GM23248 (cell line): ENCODE results near the gene TNS3. TPM values are rescaled to one million over a fixed set of nuclear protein-coding genes. Genes with fewer than 3 reads are reported as not detected.

ENCODE experiments used
- DNase-seq: peaks from one replicate; pipeline ENCODE4 v3.0.0-alpha.2; 2015
- H2AFZ ChIP-seq: fragments of 200-600 bp; sonication (generic); 2 replicates; pipeline ENCODE4 v1.6.1; 2016; ENCODE audit warnings: antibody characterized with exemption
- H3F3A ChIP-seq: fragments of 200-600 bp; sonication (generic); 2 replicates; pipeline ENCODE4 v1.6.1; 2016; ENCODE audit warnings: mild to moderate bottlenecking, antibody characterized with exemption, mixed run types; ENCODE audit not compliant: insufficient read depth
- H3K27ac ChIP-seq: fragments of 200-600 bp; sonication (generic); 2 replicates; pipeline ENCODE4 v1.5.1; 2016; ENCODE audit warnings: mild to moderate bottlenecking
- H3K27me3 ChIP-seq: fragments of 200-600 bp; sonication (generic); replicated peaks from 2 replicates; pipeline ENCODE4 v1.6.1; 2016; ENCODE audit warnings: mild to moderate bottlenecking; ENCODE audit not compliant: insufficient read depth
- H3K36me3 ChIP-seq: fragments of 200-600 bp; sonication (generic); 2 replicates; pipeline ENCODE4 v1.6.1; 2016; ENCODE audit warnings: low read depth, mild to moderate bottlenecking
- H3K4me1 ChIP-seq: fragments of 200-600 bp; sonication (generic); 2 replicates; pipeline ENCODE4 v1.6.1; 2016; ENCODE audit warnings: mild to moderate bottlenecking; ENCODE audit not compliant: insufficient read depth
- H3K4me2 ChIP-seq: fragments of 200-600 bp; sonication (generic); one replicate; pipeline ENCODE4 v1.6.1; 2016; ENCODE audit warnings: mild to moderate bottlenecking; ENCODE audit not compliant: unreplicated experiment
- H3K4me3 ChIP-seq: fragments of 200-600 bp; sonication (generic); 2 replicates; pipeline ENCODE4 v1.5.1; 2016; ENCODE audit warnings: mild to moderate bottlenecking
- H3K79me2 ChIP-seq: fragments of 200-600 bp; sonication (generic); 2 replicates; pipeline ENCODE4 v1.6.1; 2016; ENCODE audit warnings: mild to moderate bottlenecking; ENCODE audit not compliant: insufficient read depth
- H3K9ac ChIP-seq: fragments of 200-600 bp; sonication (generic); 2 replicates; pipeline ENCODE4 v1.6.1; 2016; ENCODE audit warnings: mild to moderate bottlenecking
- H3K9me2 ChIP-seq: fragments of 200-600 bp; sonication (generic); 2 replicates; pipeline ENCODE4 v1.6.1; 2016; ENCODE audit warnings: mixed run types, mild to moderate bottlenecking, moderate library complexity; ENCODE audit not compliant: insufficient read depth
- H3K9me3 ChIP-seq: fragments of 200-600 bp; sonication (generic); one replicate; pipeline ENCODE4 v1.6.1; 2017; ENCODE audit warnings: low read depth
- H4K20me1 ChIP-seq: fragments of 200-600 bp; sonication (generic); 2 replicates; pipeline ENCODE4 v1.6.0; 2016; ENCODE audit not compliant: insufficient read depth
- EZH2 ChIP-seq: fragments of 200-600 bp; sonication (generic); IDR thresholded peaks from 2 replicates; pipeline ENCODE4 v1.6.1; 2018; ENCODE audit warnings: antibody characterized with exemption, mild to moderate bottlenecking; ENCODE audit not compliant: insufficient read depth, poor library complexity, severe bottlenecking
- EZH2phosphoT487 ChIP-seq: fragments of 200-600 bp; sonication (generic); IDR thresholded peaks from 2 replicates; pipeline ENCODE4 v1.6.1; 2018; ENCODE audit warnings: antibody characterized with exemption, moderate library complexity, mild to moderate bottlenecking, low read depth; ENCODE audit not compliant: insufficient read depth
- WGBS, 2 experiments: methylation state at CpG; one replicate each; pipeline ENCODE4 v1.1.6; 2015 to 2017; ENCODE audit warnings: low lambda C conversion rate in 2 of 2, low coverage in 1 of 2; ENCODE audit errors: missing lambda C conversion rate in 2 of 2; 5-methylcytosine and 5-hydroxymethylcytosine counted together
- in situ Hi-C: fragments of 300-500 bp; cut with MboI; formaldehyde crosslinking; loops from 2 replicates; pipeline ENCODE4 v1.15.0; 2020
- polyA plus RNA-seq: library from polyadenylated mRNA; unstranded; fragments of >200 nt; fragmentation: Nextera tagmentation; extraction: Ambion mirVana; gene quantifications from 2 replicates; pipeline ENCODE4 v1.2.1, GENCODE V29; 2016
- total RNA-seq: library from RNA; depleted of rRNA; stranded (reverse); fragments of >200 nt; shearing (Covaris generic); gene quantifications from 2 replicates; pipeline ENCODE4 v1.2.3, GENCODE V29; 2014

The TNS3 gene
- total and polyA plus RNA-seq, 2 experiments from 2014 or later = 18.6 to 47.0 TPM

- 0 out of 2 replicates have a peak, but pooled peaks cover 4% of the 10 kb centered on the region for H3K4me1 ChIP-seq
- no peaks in the 10 kb centered on the region for H3K27me3 ChIP-seq
- in situ Hi-C loops = no loop called here
- TF ChIP-seq EZH2phosphoT487 = no peak
- TF ChIP-seq EZH2 = no peak
- no peak for DNase-seq
- peaks cover 16% of the 10 kb centered on the region for H3K36me3 ChIP-seq
- WGBS, 2 experiments = 87 to 91% methylated on average over 11 of the region's 11 CpGs
- H3K79me2 ChIP-seq = no peaks in the 10 kb centered on the region
- H3K9me3 ChIP-seq = no peaks in the 10 kb centered on the region
- no peak overlapping the region for H3K4me3 ChIP-seq
- H3F3A ChIP-seq = no peaks in the 10 kb centered on the region
- H4K20me1 ChIP-seq = no peaks in the 10 kb centered on the region
- no peak overlapping the region for H3K9ac ChIP-seq
- H3K4me2 ChIP-seq = no peak overlapping the region
- no peaks in the 10 kb centered on the region for H3K9me2 ChIP-seq
- H3K27ac ChIP-seq = no peak overlapping the region
- H2AFZ ChIP-seq = no peak overlapping the region
Observed at GRCh38 chr7:47391726-47392125, 190.2 kb downstream of the TNS3 start.

GRCh38 chr7:47390914-47391313 is 191.0 kb downstream of the TNS3 start:
- WGBS, 2 experiments = 95 to 99% methylated on average over 8 of the region's 8 CpGs
- Histone ChIP-seq H3K4me3 (no peak overlapping the region), H3K27me3 (no peaks in the 10 kb centered on the region), H3K4me2 (no peak overlapping the region), H3K9ac (no peak overlapping the region), H4K20me1 (no peaks in the 10 kb centered on the region), H3F3A (no peaks in the 10 kb centered on the region), H3K4me1 (0 out of 2 replicates have a peak, but pooled peaks cover 4% of the 10 kb centered on the region), H3K9me3 (no peaks in the 10 kb centered on the region), H2AFZ (no peak overlapping the region), H3K79me2 (no peaks in the 10 kb centered on the region), H3K27ac (no peak overlapping the region), H3K9me2 (no peaks in the 10 kb centered on the region), H3K36me3 (peaks cover 8% of the 10 kb centered on the region)
- no peak for TF ChIP-seq EZH2phosphoT487
- TF ChIP-seq EZH2 = no peak
- in situ Hi-C loops = no loop called here
- DNase-seq = no peak

- H3F3A ChIP-seq = no peaks in the 10 kb centered on the region
- in situ Hi-C loops = no loop called here
- DNase-seq = no peak
- no peaks in the 10 kb centered on the region; the same call in 1 of the 2 replicates for H3K36me3 ChIP-seq
- H3K4me1 ChIP-seq = 0 out of 2 replicates have a peak, but pooled peaks cover 4% of the 10 kb centered on the region
- no peak for TF ChIP-seq EZH2phosphoT487
- TF ChIP-seq EZH2 = no peak
- no peak overlapping the region for H3K27ac ChIP-seq
- H3K9me3 ChIP-seq = no peaks in the 10 kb centered on the region
- no peak overlapping the region for H3K9ac ChIP-seq
- no peaks in the 10 kb centered on the region for H3K79me2 ChIP-seq
- H3K9me2 ChIP-seq = no peaks in the 10 kb centered on the region
- no peaks in the 10 kb centered on the region for H3K27me3 ChIP-seq
- H4K20me1 ChIP-seq = no peaks in the 10 kb centered on the region
- no peak overlapping the region for H3K4me3 ChIP-seq
- no peak overlapping the region for H3K4me2 ChIP-seq
- WGBS, 2 experiments = 80 to 88% methylated on average over 11 to 12 of the region's 12 CpGs
- H2AFZ ChIP-seq = no peak overlapping the region
Observed at GRCh38 chr7:47389923-47390630, 191.8 kb downstream of the TNS3 start.

DNA sequence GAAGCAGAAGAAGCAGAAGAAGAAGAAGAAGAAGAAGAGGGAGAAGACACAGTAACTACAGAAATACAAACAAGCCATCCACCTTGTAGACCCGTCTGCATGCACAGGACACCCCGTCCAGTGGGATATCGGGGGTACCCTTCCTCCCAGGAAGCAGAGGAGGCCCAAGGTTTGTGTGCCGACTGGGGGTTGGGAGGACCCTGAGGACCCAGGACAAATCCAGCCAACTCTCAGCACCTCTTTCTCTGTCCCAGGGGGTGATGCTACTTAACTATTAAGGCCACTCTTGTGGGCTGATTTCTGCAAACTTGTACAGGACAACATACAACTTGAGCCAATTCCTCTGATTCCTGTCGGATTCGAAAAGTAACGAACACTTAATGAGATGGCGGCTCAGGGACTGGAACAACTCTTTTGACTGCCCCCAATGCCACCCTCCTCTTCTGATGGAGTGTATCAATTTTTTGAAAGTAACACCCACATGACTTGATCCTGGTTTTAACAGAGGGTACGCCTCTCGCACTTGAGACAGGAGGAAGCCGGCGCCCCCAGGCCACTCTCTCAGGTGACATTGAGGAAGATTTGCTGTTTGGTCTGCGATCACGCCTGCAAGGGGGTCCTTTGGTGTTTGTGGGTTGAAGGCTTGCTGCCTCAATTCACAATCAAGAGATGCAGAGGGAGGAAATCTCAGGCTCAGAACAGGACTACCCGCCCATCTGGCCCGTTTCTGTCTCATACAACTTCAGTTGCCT is 192.6 kb downstream of the TNS3 start:
- Histone ChIP-seq H3K9me3 (no peaks in the 10 kb centered on the region), H3K4me3 (no peak overlapping the region), H2AFZ (no peak overlapping the region), H3K79me2 (no peaks in the 10 kb centered on the region), H3K9me2 (no peaks in the 10 kb centered on the region), H3K4me2 (no peak overlapping the region), H3K27ac (no peak overlapping the region), H3K9ac (no peak overlapping the region), H3K27me3 (no peaks in the 10 kb centered on the region), H3F3A (no peaks in the 10 kb centered on the region), H3K36me3 (no peaks in the 10 kb centered on the region), H4K20me1 (no peaks in the 10 kb centered on the region), H3K4me1 (0 out of 2 replicates have a peak, but pooled peaks cover 4% of the 10 kb centered on the region)
- in situ Hi-C loops = no loop called here
- no peak for DNase-seq
- no peak for TF ChIP-seq EZH2phosphoT487
- TF ChIP-seq EZH2 = no peak
- 96 to 97% methylated on average over 16 of the region's 16 CpGs for WGBS, 2 experiments
